PC-3 (cell line): ENCODE results near the gene TARS3. TPM values are rescaled to one million over a fixed set of nuclear protein-coding genes. Genes with fewer than 3 reads are reported as not detected.

Source experiments
- ATAC-seq: fragments of 200-7000 bp; cut with Tn5 transposase; 2 replicates; pipeline ENCODE4 v1.9.1; 2020; ENCODE audit warnings: mild to moderate bottlenecking, moderate library complexity
- BruUV-seq: library from RNA; stranded (reverse); fragments of 400-500 nt; replicated peaks from 2 replicates; lab custom pipeline; 2021; lab: Mats Ljungman, UMichigan
- CTCF ChIA-PET: fragments of 300-600 bp; sonication (Branson Sonifier 250); formaldehyde crosslinking; loops from one replicate; lab custom pipeline; 2022; ENCODE audit warnings: antibody characterized with exemption; lab: Charles Lee
- POLR2A ChIA-PET: fragments of 300-600 bp; sonication (Branson Sonifier 250); formaldehyde crosslinking; loops from one replicate; lab custom pipeline; 2022; ENCODE audit warnings: antibody characterized with exemption; ENCODE audit not compliant: unreplicated experiment; lab: Charles Lee
- DNase-seq: peaks from one replicate; pipeline ENCODE4 v3.0.0-alpha.2; 2015
- H2AFZ ChIP-seq: fragments of 300-600 bp; sonication (generic); 2 replicates; pipeline ENCODE4 v1.6.0; 2016; ENCODE audit warnings: antibody characterized with exemption, low read length
- H3F3A ChIP-seq: fragments of 300-600 bp; sonication (generic); one replicate; pipeline ENCODE4 v1.6.0; 2017; ENCODE audit warnings: antibody characterized with exemption, low read length, control low read depth, mild to moderate bottlenecking; ENCODE audit not compliant: unreplicated experiment
- H3K27ac ChIP-seq: fragments of 300-600 bp; sonication (generic); 2 replicates; pipeline ENCODE4 v1.5.1; 2016; ENCODE audit warnings: mild to moderate bottlenecking, low read length
- H3K27me3 ChIP-seq: fragments of 300-600 bp; sonication (generic); 2 replicates; pipeline ENCODE4 v1.6.1; 2016; ENCODE audit warnings: low read length, mixed read lengths
- H3K36me3 ChIP-seq: fragments of 300-600 bp; sonication (generic); 2 replicates; pipeline ENCODE4 v1.6.1; 2016; ENCODE audit warnings: low read depth, mixed run types, low read length, mixed read lengths
- H3K4me1 ChIP-seq: fragments of 300-600 bp; sonication (generic); 2 replicates; pipeline ENCODE4 v1.5.1; 2016; ENCODE audit warnings: low read length; ENCODE audit not compliant: insufficient read depth
- H3K4me2 ChIP-seq: fragments of 300-600 bp; sonication (generic); 2 replicates; pipeline ENCODE4 v1.6.0; 2016; ENCODE audit warnings: low read length
- H3K4me3 ChIP-seq: fragments of 300-600 bp; sonication (generic); 2 replicates; pipeline ENCODE4 v1.5.1; 2016; ENCODE audit warnings: mild to moderate bottlenecking, low read length, mixed read lengths
- H3K79me2 ChIP-seq: fragments of 300-600 bp; sonication (generic); 2 replicates; pipeline ENCODE4 v1.6.1; 2017; ENCODE audit warnings: low read length, mixed read lengths
- H3K9ac ChIP-seq: fragments of 300-600 bp; sonication (generic); 2 replicates; pipeline ENCODE4 v1.6.0; 2016; ENCODE audit warnings: mild to moderate bottlenecking, low read length
- H3K9me2 ChIP-seq: fragments of 300-600 bp; sonication (generic); replicated peaks from 2 replicates; pipeline ENCODE4 v1.6.1; 2016; ENCODE audit warnings: mixed run types, low read length, mixed read lengths
- H3K9me3 ChIP-seq: fragments of 300-600 bp; sonication (generic); 2 replicates; pipeline ENCODE4 v1.6.1; 2016; ENCODE audit warnings: low read length, mixed read lengths
- H4K20me1 ChIP-seq: fragments of 300-600 bp; sonication (generic); 2 replicates; pipeline ENCODE4 v1.6.1; 2016; ENCODE audit warnings: low read length, mixed read lengths
- CTCF ChIP-seq: fragments of 300-600 bp; sonication (generic); conservative IDR thresholded peaks from 2 replicates; pipeline ENCODE4 v1.5.1; 2017; ENCODE audit warnings: antibody characterized with exemption, low read depth, mild to moderate bottlenecking, low read length
- EZH2 ChIP-seq: fragments of 300-600 bp; sonication (generic); IDR thresholded peaks from one replicate; pipeline ENCODE4 v1.6.1; 2017; ENCODE audit warnings: antibody characterized with exemption, mild to moderate bottlenecking, low read length; ENCODE audit not compliant: unreplicated experiment
- EZH2phosphoT487 ChIP-seq: fragments of 300-600 bp; sonication (generic); IDR thresholded peaks from 2 replicates; pipeline ENCODE4 v1.6.1; 2018; ENCODE audit warnings: mild to moderate bottlenecking, antibody characterized with exemption, low read length, borderline replicate concordance
- intact Hi-C: fragments of 100-400 bp; cut with micrococcal nuclease; formaldehyde crosslinking; loops from 2 replicates; pipeline ENCODE4 v1.9.0; 2023
- total RNA-seq: library from RNA; depleted of rRNA; stranded (reverse); fragments of >200 nt; gene quantifications from 2 replicates; pipeline ENCODE4 v1.2.3, GENCODE V29; 2014

TARS3 gene
- total RNA-seq, 1 experiment from 2014 or later, result 5.4 TPM

- Histone ChIP-seq H3K4me3 (no peak overlapping the region), H3K79me2 (no peaks in the 10 kb centered on the region)
- POLR2A ChIA-PET, result no interaction called here
Measured at GRCh38 chr15:101609742-101610610, 114.3 kb downstream of the TARS3 start.

GRCh38 chr15:101608201-101608600 is 116.1 kb downstream of the TARS3 start:
- no peaks in the 10 kb centered on the region for H3F3A ChIP-seq
- H3K4me2 ChIP-seq, result no peak overlapping the region
- H3K9me2 ChIP-seq, result no peaks in the 10 kb centered on the region
- H3K9ac ChIP-seq, result no peak overlapping the region
- H3K4me3 ChIP-seq, result no peak overlapping the region
- intact Hi-C loops, result no loop called here
- CTCF ChIA-PET, result interaction anchor here (0.8 kb wide), 1 partner anchor 30 kb away, joined by 3 read pairs; no protein-coding TSS in a partner anchor
- no peaks in the 10 kb centered on the region for H3K9me3 ChIP-seq
- POLR2A ChIA-PET, result no interaction called here
- no peaks in the 10 kb centered on the region for H3K4me1 ChIP-seq
- no peak overlapping the region for H2AFZ ChIP-seq
- no peaks in the 10 kb centered on the region for H4K20me1 ChIP-seq
- H3K36me3 ChIP-seq, result no peaks in the 10 kb centered on the region
- no peak for TF ChIP-seq EZH2
- no peak for TF ChIP-seq CTCF
- TF ChIP-seq EZH2phosphoT487, result no peak
- DNase-seq (no peak), ATAC-seq (no peak)
- H3K27me3 ChIP-seq, result no peaks in the 10 kb centered on the region; the same call in 1 of the 2 replicates
- H3K27ac ChIP-seq, result no peak overlapping the region
- no TSS peak for BruUV-seq
- H3K79me2 ChIP-seq, result no peaks in the 10 kb centered on the region

More at GRCh38 chr15:101609742-101610610, 114.3 kb downstream of the TARS3 start:
- H3K4me1 ChIP-seq, result no peaks in the 10 kb centered on the region
- no peaks in the 10 kb centered on the region for H3K9me2 ChIP-seq
- BruUV-seq, result no TSS peak
- no peaks in the 10 kb centered on the region for H3K36me3 ChIP-seq
- DNase-seq, result no peak
- CTCF ChIA-PET, result no interaction called here
- H3K9ac ChIP-seq, result no peak overlapping the region
- no peaks in the 10 kb centered on the region for H3K9me3 ChIP-seq
- H3K27me3 ChIP-seq, result no peaks in the 10 kb centered on the region
- no peaks in the 10 kb centered on the region for H3F3A ChIP-seq
- no peaks in the 10 kb centered on the region for H4K20me1 ChIP-seq
- no peak for ATAC-seq
- H3K4me2 ChIP-seq, result no peak overlapping the region
- TF ChIP-seq EZH2phosphoT487 (no peak), EZH2 (no peak), CTCF (no peak)
- no peak overlapping the region for H3K27ac ChIP-seq
- H2AFZ ChIP-seq, result no peak overlapping the region
- intact Hi-C loops, result no loop called here

GRCh38 chr15:101607108-101607507 is 117.2 kb downstream of the TARS3 start:
- Histone ChIP-seq H3K36me3 (no peaks in the 10 kb centered on the region), H3K4me2 (no peak overlapping the region), H3K9me3 (no peaks in the 10 kb centered on the region), H4K20me1 (no peaks in the 10 kb centered on the region), H3K4me1 (no peaks in the 10 kb centered on the region), H3K4me3 (no peak overlapping the region), H3K27ac (no peak overlapping the region), H3K27me3 (peaks cover 5% of the 10 kb centered on the region; the same call in 1 of the 2 replicates), H2AFZ (no peak overlapping the region), H3K9me2 (no peaks in the 10 kb centered on the region), H3F3A (no peaks in the 10 kb centered on the region), H3K9ac (no peak overlapping the region), H3K79me2 (no peaks in the 10 kb centered on the region)
- DNase-seq (peak; percentile 30), ATAC-seq (peak; percentile 77)
- POLR2A ChIA-PET, result no interaction called here
- CTCF ChIA-PET, result no interaction called here
- TF ChIP-seq EZH2 (no peak), EZH2phosphoT487 (no peak), CTCF (no peak)
- intact Hi-C loops, result no loop called here
- BruUV-seq, result no TSS peak
